ENCODE data around the gene DPP8. TPM values are rescaled to one million over a fixed set of nuclear protein-coding genes. Genes with fewer than 3 reads are reported as not detected.
"Not testable (repeated sequence)": the region's sequence is repeated elsewhere in the genome, so short reads cannot be mapped to it uniquely, and the experiment has no call there.

Gene DPP8
- total RNA-seq, 2 experiments from 2014 or later: 27.7 to 32.6 TPM

DNA sequence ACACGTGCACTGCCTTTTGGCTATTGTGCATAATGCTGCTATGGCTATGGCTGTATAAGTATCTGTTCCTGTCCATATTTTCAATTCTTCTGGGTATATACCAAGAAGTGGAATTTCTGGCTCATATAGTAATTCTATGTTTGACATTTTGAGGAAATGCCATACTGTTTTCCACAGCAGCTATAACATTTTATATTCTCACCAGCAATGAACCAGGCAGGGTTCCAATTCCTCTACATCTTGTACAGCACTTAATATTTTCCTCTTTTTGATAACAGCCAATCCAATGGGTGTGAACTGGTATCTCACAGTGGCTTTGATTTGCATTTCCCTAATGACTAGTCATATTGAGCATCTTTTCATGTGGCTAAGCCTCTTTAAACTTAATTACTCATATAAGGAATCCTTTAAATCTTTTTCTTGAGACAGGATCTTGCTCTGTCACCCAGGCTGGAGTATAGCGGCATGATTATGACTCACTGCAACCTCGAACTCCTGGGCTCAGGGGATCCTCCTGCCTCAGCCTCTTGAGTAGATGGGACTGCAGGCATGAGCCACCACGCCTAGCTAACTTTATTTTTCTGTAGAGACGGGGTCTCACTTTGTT lies 56.6 kb downstream of the DPP8 start:
- DNase-seq (peak; percentile 64), ATAC-seq (peak; percentile 96)
- Mint-ChIP-seq H3K4me3 (no peak overlapping the region), H3K36me3 (ENCODE audit: low read depth) (peaks cover 37% of the 10 kb centered on the region), H3K27ac (no peak overlapping the region), H3K9me3 (no peaks in the 10 kb centered on the region), H3K4me1 (ENCODE audit: low read depth) (peaks cover 13% of the 10 kb centered on the region), H3K27me3 (no peaks in the 10 kb centered on the region)
- ChIA-PET CTCF (no interaction called here), POLR2A (interaction anchor here (0.8 kb wide), 1 partner anchor 15 kb away, joined by 6 read pairs; no protein-coding TSS in a partner anchor)
- TF ChIP-seq, protein P1, sequence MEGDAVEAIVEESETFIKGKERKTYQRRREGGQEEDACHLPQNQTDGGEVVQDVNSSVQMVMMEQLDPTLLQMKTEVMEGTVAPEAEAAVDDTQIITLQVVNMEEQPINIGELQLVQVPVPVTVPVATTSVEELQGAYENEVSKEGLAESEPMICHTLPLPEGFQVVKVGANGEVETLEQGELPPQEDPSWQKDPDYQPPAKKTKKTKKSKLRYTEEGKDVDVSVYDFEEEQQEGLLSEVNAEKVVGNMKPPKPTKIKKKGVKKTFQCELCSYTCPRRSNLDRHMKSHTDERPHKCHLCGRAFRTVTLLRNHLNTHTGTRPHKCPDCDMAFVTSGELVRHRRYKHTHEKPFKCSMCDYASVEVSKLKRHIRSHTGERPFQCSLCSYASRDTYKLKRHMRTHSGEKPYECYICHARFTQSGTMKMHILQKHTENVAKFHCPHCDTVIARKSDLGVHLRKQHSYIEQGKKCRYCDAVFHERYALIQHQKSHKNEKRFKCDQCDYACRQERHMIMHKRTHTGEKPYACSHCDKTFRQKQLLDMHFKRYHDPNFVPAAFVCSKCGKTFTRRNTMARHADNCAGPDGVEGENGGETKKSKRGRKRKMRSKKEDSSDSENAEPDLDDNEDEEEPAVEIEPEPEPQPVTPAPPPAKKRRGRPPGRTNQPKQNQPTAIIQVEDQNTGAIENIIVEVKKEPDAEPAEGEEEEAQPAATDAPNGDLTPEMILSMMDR (IDR thresholded peaks at IDR 0.05): no peak
- intact Hi-C loops (cut with micrococcal nuclease): no loop called here

DNA sequence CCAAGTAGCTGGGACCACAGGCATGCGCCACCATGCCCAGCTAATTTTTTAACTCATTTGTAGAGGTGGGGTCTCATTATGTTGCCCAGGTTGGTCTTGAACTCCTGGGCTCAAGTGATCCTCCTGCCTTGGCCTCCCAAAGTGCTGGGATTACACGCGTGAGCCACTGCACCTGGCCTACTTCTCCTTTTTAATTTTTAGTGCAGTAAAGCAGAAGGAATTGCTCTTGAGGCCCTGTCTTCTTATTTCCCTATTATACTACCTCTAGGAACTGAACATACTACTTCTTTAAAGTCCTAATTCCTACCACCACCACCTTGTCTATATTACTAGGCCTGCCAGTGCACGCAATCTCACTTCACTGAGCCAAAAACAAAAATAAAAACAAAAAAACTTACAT lies 62.2 kb downstream of the DPP8 start:
- H3K36me3 Mint-ChIP-seq (ENCODE audit: low read depth): peaks cover 23% of the 10 kb centered on the region
- CTCF ChIA-PET, H3K27ac Mint-ChIP-seq: not testable (repeated sequence)

DNA sequence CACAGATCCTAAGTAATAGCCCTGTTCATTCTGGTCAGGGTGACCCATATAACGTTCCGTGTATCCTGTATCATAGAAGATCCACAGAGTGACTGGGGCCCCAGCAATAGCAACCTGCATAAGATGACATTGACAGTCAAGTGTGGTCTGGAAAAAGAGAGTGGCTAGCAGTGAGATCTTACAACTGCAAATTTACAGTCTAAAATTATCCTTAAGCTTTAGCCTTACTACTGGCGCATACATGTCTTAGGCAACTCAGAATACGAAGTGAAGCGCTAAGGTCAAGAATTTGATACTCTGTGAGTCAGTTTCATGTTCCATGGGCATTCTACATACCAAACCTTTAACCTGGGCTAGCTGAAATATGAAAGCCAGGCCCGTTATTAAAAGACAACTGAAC lies 65.5 kb downstream of the DPP8 start:
- Mint-ChIP-seq H3K27me3 (no peaks in the 10 kb centered on the region), H3K9me3 (no peaks in the 10 kb centered on the region), H3K36me3 (ENCODE audit: low read depth) (peaks cover 19% of the 10 kb centered on the region), H3K27ac (no peak overlapping the region), H3K4me3 (no peak overlapping the region), H3K4me1 (ENCODE audit: low read depth) (no peaks in the 10 kb centered on the region)
- ATAC-seq (no peak), DNase-seq (no peak)
- ChIA-PET CTCF (no interaction called here), POLR2A (interaction anchor here (0.6 kb wide), 2 partner anchors 39 to 163 kb away, joined by 3 read pairs; no protein-coding TSS in a partner anchor)
- TF ChIP-seq, protein P1 (IDR thresholded peaks at IDR 0.05): no peak
- intact Hi-C loops (cut with micrococcal nuclease): no loop called here

More for the DNA sequence above, 62.2 kb downstream of the DPP8 start:
- H3K4me1 Mint-ChIP-seq (ENCODE audit: low read depth); H3K9me3 Mint-ChIP-seq; H3K27me3 Mint-ChIP-seq; ATAC-seq; DNase-seq; intact Hi-C loops (cut with micrococcal nuclease); POLR2A ChIA-PET; H3K4me3 Mint-ChIP-seq: not testable (repeated sequence)

DNA sequence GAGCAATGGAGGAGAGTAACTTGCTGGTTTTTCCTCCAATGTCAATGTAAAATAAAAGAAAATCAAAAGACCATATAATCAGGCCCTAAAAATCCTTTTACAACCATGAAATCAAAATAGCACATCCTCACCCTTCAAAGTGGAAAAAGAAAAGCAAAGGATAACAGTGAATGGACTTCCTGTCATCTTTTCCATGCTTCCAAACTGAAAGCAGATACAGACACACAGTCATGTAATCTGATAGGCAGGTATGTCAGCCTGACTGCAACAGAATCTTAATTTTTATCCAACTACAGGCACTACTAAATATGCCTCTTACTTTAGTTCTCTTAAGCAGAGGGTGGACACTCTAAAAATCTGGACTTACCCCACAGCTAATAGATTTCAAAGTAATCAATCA lies 66.9 kb downstream of the DPP8 start:
- Mint-ChIP-seq H3K4me1 (ENCODE audit: low read depth) (no peaks in the 10 kb centered on the region), H3K36me3 (ENCODE audit: low read depth) (peaks cover 20% of the 10 kb centered on the region), H3K27ac (no peak overlapping the region), H3K4me3 (no peak overlapping the region), H3K27me3 (no peaks in the 10 kb centered on the region), H3K9me3 (no peaks in the 10 kb centered on the region)
- CTCF ChIA-PET: no interaction called here
- TF ChIP-seq, protein P1 (IDR thresholded peaks at IDR 0.05): no peak
- DNase-seq (no peak), ATAC-seq (no peak)
- POLR2A ChIA-PET: no interaction called here
- intact Hi-C loops (cut with micrococcal nuclease): no loop called here

DNA sequence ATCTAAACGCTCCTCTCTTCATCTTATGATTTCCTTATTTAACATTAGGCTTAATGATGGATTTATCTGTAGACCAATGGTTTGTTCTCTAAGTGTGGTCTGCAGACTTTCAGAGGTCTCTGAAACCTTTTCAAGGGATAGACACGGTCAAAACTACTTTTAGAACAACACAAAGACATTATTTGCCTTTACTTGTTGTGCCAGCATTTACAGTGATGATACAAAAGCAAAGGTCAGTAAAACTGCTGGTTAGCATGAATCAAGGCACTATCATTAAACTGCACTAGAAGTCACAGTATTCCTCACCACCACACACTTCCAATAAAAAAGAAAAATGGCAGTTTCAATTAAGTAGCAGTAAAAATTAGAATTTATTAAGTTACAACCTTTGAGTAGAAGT lies 70.3 kb downstream of the DPP8 start:
- H3K27me3 Mint-ChIP-seq: no peaks in the 10 kb centered on the region
- TF ChIP-seq, protein P1 (IDR thresholded peaks at IDR 0.05): no peak
- DNase-seq (no peak), ATAC-seq (no peak)
- no peak overlapping the region for H3K4me3 Mint-ChIP-seq
- ChIA-PET POLR2A (interaction anchor here (0.6 kb wide), 1 partner anchor 554 kb away, joined by 3 read pairs; no protein-coding TSS in a partner anchor), CTCF (interaction anchor here (1.5 kb wide), 1 partner anchor 11 kb away, joined by 4 read pairs; no protein-coding TSS in a partner anchor)
- intact Hi-C loops (cut with micrococcal nuclease): no loop called here
- H3K36me3 Mint-ChIP-seq (ENCODE audit: low read depth): peaks cover 16% of the 10 kb centered on the region
- no peak overlapping the region for H3K27ac Mint-ChIP-seq
- H3K4me1 Mint-ChIP-seq (ENCODE audit: low read depth): no peaks in the 10 kb centered on the region
- no peaks in the 10 kb centered on the region for H3K9me3 Mint-ChIP-seq
